GM12873 (cell line): ENCODE data around the gene RPL32.
A peak's percentile ranks its signal among the peaks of the same experiment; 100 is the strongest.

Experiments used
- TF ChIP-seq, protein P1 (sequence below): IDR thresholded peaks from 2 replicates; pipeline ENCODE4 v1.5.1; 2012; ENCODE audit warnings: low read depth, mild to moderate bottlenecking, moderate library complexity, low read length, control low read depth; ENCODE audit not compliant: insufficient read depth; ENCODE audit errors: missing control alignments

RPL32 gene

DNA sequence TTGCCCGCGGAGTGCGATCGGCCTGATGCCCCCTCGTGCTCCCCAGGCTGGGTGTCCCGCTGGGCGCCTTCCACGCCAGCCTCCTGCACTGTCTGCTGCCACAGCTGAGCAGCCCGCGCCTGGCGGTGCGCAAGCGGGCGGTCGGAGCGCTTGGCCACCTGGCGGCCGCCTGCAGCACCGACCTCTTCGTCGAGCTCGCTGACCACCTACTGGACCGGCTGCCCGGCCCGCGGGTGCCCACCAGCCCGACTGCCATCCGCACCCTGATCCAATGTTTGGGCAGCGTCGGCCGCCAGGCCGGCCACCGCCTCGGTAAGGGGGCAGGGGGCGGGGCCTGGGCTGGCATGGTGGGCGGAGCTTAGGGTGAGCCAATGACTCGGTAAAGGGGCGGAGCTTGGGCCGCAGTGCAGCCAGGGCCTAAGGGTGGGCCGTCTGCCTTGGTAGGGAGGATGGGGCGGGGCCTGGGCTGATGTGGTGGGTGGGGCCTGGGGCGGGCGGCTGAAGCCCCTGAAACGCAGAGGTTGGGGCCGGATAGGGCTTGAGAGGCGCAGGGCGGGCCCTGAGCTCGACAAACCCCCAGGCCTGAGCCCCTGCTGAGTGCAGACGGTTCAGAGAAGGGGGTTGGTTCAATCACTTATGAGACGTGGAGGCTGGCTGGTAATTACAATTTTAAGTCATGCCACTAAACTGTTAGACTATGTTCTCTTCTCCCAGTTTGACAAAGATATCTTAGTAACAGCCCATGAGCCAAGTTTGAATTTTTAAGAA, 31.2 kb downstream of the RPL32 start:
- TF ChIP-seq, protein P1, sequence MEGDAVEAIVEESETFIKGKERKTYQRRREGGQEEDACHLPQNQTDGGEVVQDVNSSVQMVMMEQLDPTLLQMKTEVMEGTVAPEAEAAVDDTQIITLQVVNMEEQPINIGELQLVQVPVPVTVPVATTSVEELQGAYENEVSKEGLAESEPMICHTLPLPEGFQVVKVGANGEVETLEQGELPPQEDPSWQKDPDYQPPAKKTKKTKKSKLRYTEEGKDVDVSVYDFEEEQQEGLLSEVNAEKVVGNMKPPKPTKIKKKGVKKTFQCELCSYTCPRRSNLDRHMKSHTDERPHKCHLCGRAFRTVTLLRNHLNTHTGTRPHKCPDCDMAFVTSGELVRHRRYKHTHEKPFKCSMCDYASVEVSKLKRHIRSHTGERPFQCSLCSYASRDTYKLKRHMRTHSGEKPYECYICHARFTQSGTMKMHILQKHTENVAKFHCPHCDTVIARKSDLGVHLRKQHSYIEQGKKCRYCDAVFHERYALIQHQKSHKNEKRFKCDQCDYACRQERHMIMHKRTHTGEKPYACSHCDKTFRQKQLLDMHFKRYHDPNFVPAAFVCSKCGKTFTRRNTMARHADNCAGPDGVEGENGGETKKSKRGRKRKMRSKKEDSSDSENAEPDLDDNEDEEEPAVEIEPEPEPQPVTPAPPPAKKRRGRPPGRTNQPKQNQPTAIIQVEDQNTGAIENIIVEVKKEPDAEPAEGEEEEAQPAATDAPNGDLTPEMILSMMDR: peak; percentile 89

DNA sequence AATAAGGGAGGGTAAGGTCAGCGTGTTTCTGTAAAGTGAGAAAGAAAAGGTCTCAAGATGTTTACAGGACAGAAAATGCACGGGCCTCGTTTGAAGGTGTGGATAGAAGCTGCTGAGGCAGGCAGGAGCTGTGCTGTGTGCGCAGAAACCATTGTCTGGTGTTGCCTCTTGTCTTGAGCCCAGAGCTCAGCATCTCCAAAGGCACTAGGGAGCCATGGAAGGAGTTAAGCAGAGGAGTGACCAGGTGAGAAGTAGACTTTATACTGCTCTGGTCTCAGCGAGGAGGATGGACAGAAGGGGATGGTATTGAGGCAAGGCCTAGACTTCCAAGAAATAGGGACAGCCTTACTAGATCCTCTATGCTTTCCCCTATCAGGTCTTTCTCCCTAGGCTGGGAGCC, 31.9 kb downstream of the RPL32 start:
- TF ChIP-seq, protein P1: no peak

DNA sequence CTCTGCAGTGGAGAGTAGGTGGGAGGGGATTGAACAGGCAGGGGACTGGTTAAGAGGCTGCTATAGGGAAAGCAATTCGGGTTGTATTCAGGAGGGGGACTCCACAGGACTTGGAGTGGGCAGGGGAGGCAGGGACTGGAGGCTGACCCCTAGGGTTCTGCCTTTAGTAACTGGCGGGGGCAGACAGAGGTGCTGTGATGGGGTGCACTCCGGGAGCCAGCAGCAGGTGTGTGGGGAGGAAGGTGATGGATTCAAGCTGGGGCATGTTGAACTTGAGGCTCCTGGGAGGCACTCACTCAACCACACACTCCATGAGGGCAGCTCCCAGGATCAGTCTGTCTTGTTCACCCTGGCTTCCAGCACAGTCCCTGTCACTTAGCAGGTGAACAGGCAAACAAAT, 32.4 kb downstream of the RPL32 start:
- TF ChIP-seq, protein P1: no peak

DNA sequence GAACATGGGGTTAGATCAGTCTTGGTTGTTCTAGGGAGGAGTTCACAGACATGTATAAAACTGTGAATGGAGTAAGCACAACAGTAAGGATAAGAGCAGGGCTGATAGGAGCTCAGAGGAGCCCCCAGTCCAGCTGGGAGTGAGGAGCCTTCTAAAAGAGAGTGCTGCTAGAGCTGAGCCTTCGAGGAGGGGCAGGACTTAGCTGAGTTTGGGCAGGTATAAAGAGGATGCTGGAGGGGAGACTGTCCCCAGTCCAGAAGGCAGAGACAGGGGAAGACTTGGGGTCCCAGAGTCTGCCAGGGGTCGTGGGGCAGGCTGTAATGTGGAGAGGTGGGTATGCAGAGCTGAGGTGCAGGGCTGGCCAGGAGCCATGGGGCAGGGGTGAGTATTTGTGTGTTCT, 32.8 kb downstream of the RPL32 start:
- TF ChIP-seq, protein P1: no peak

DNA sequence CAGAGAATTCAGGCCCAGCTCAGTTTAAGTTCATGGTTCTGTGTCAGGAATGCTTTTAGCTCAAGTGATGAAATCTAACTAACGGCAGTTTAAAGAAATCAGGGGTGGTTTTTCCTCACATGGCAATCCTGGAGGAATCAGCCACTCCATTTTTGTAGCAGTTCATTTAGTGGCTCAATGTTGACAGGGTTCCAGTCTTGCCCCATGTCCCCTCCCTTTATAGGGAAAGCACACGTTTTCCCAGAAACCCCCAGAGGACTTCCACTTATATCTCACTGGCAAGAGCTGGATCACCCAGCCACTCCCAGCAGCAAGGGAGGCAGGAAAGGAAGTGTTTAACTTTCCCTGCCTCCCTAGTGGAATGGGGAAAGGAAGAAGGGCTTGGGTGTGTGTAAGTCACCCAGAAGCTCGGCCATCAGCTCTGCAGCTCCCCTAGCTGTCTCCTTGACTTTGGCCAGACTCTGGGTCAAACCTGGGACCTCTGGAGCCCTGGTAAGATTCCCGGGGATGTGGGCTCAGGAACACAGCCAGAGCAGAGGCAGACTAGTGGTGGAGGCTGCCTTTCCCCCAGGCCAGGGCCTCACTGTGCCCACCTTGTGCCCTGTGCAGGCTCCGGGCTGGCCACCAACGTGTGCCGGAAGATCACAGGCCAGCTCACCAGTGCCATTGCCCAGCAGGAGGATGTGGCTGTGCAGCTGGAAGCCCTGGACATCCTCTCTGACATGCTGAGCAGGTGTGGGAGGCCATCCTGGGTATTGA, 33.6 kb downstream of the RPL32 start:
- TF ChIP-seq, protein P1: no peak

DNA sequence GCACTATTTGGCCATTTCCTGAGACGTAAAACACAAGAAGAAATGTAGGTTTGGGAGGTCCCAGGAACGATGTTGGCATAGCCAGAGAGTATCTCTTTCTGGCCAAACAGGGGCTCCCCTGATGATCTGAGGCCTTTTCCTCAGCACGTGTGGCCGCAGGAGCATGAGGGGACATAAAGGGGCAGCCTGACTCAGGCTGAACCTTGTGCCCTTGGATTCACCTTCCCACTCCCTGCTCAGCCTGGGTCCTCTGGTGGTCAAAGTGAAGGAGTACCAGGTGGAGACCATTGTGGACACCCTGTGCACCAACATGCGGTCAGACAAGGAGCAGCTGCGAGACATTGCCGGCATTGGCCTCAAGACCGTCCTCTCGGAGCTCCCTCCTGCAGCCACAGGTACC, 34.3 kb downstream of the RPL32 start:
- TF ChIP-seq, protein P1: peak; percentile 10

DNA sequence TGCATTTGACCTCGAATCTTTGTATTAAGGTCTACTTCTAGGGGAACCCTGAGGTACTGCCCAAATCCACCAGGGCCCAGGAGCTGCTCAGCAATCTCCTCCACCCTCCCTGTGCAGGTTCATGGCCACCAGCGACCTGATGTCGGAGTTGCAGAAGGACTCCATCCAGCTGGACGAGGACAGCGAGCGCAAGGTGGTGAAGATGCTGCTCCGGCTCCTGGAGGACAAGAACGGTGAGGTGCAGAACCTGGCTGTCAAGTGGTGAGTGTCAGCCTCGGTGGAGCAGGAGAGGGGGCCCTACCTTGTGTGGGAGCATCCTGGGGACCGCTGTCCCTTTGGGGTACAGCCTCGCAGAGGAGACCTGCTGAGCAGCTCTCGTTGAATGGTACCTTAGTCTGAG, 38.0 kb downstream of the RPL32 start:
- TF ChIP-seq, protein P1: no peak
